Activated CD8-positive, alpha-beta T cell treated with anti-CD3 and anti-CD28 coated beads for 36 hours (primary cell): Measurements from ENCODE around the gene ARPC1A. TPM values are rescaled to one million over a fixed set of nuclear protein-coding genes. Genes with fewer than 3 reads are reported as not detected.
A peak's percentile ranks its signal among the peaks of the same experiment; 100 is the strongest.

Source experiments
- ATAC-seq: fragments of 200-7000 bp; cut with Tn5 transposase; one replicate; pipeline ENCODE4 v1.10.0; 2021; ENCODE audit warnings: mild to moderate bottlenecking, moderate library complexity
- CTCF ChIA-PET: fragments of 350-600 bp; sonication (Branson Sonifier 250); formaldehyde crosslinking; loops from one replicate; lab custom pipeline; 2021; ENCODE audit warnings: antibody characterized with exemption; lab: Charles Lee
- POLR2A ChIA-PET: fragments of 350-600 bp; sonication (Branson Sonifier 250); formaldehyde crosslinking; loops from one replicate; lab custom pipeline; 2021; ENCODE audit warnings: antibody characterized with exemption; lab: Charles Lee
- DNase-seq: peaks from one replicate; pipeline ENCODE4 v3.0.0-alpha.2; 2020
- H3K27ac Mint-ChIP-seq: one replicate; pipeline ENCODE4 v1.8.0; 2021; ENCODE audit warnings: mild to moderate bottlenecking, mixed read lengths
- H3K27me3 Mint-ChIP-seq: one replicate; pipeline ENCODE4 v1.8.0; 2021; ENCODE audit warnings: mixed read lengths
- H3K36me3 Mint-ChIP-seq: one replicate; pipeline ENCODE4 v1.8.0; 2021; ENCODE audit warnings: low read depth, mixed read lengths
- H3K4me1 Mint-ChIP-seq: one replicate; pipeline ENCODE4 v1.8.0; 2021; ENCODE audit warnings: low read depth, mixed read lengths
- H3K4me3 Mint-ChIP-seq: one replicate; pipeline ENCODE4 v1.8.0; 2021; ENCODE audit warnings: mild to moderate bottlenecking, moderate library complexity, mixed read lengths
- H3K9me3 Mint-ChIP-seq: one replicate; pipeline ENCODE4 v1.8.0; 2021; ENCODE audit warnings: mixed read lengths
- intact Hi-C: fragments of 100-400 bp; cut with micrococcal nuclease; formaldehyde crosslinking; loops from one replicate; pipeline ENCODE4 v1.10.0; 2022
- total RNA-seq, 2 experiments: library from RNA; stranded (reverse); gene quantifications; one replicate each; pipeline ENCODE4 v1.2.3, GENCODE V29; 2021
- TF ChIP-seq, protein P1 (sequence below): fragments of 200-600 bp; IDR thresholded peaks from one replicate; pipeline ENCODE4 v1.8.0; 2022; ENCODE audit warnings: antibody characterized with exemption, mild to moderate bottlenecking

The ARPC1A gene
- total RNA-seq, 2 experiments from 2014 or later: 45.4 to 45.8 TPM

DNA sequence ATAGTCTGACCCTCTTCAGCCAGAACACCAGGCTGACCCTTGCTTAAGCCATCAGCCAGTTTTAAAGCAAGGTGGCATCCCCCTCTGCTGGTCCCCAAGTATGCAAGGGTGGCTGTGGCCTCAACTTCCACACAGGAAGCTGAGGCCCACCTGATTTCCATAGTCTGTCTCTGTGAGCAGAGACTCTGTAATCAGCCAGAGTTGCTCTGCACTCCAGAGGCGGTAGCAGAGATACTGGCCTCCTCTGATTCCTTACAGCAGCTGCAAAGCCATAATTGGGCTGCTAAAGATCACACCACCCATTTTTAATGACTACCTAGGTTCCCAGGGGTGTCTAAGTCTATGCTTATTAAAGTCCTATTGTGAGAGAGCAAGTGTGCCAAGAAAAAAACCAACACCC lies 80.9 kb downstream of the ARPC1A start:
- Mint-ChIP-seq H3K9me3 (no peaks in the 10 kb centered on the region), H3K27ac (peak overlapping the region; percentile 97), H3K4me3 (peak overlapping the region; percentile 90), H3K4me1 (peaks cover 41% of the 10 kb centered on the region), H3K27me3 (no peaks in the 10 kb centered on the region), H3K36me3 (peaks cover 37% of the 10 kb centered on the region)
- TF ChIP-seq, protein P1, sequence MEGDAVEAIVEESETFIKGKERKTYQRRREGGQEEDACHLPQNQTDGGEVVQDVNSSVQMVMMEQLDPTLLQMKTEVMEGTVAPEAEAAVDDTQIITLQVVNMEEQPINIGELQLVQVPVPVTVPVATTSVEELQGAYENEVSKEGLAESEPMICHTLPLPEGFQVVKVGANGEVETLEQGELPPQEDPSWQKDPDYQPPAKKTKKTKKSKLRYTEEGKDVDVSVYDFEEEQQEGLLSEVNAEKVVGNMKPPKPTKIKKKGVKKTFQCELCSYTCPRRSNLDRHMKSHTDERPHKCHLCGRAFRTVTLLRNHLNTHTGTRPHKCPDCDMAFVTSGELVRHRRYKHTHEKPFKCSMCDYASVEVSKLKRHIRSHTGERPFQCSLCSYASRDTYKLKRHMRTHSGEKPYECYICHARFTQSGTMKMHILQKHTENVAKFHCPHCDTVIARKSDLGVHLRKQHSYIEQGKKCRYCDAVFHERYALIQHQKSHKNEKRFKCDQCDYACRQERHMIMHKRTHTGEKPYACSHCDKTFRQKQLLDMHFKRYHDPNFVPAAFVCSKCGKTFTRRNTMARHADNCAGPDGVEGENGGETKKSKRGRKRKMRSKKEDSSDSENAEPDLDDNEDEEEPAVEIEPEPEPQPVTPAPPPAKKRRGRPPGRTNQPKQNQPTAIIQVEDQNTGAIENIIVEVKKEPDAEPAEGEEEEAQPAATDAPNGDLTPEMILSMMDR: no peak
- POLR2A ChIA-PET: interaction anchor here (1.0 to 5.6 kb wide), 8 partner anchors 8 to 32 kb away, joined by 3 to 58 read pairs (median 18); partner anchors contain the start of genes ARPC1B, CPSF4 and PTCD1
- ATAC-seq (no peak), DNase-seq (peak; percentile 32)
- intact Hi-C loops: no loop called here
- CTCF ChIA-PET: interaction anchor here (0.8 to 1.2 kb wide), 2 partner anchors 23 to 41 kb away, joined by 3 to 5 read pairs; no protein-coding TSS in a partner anchor

DNA sequence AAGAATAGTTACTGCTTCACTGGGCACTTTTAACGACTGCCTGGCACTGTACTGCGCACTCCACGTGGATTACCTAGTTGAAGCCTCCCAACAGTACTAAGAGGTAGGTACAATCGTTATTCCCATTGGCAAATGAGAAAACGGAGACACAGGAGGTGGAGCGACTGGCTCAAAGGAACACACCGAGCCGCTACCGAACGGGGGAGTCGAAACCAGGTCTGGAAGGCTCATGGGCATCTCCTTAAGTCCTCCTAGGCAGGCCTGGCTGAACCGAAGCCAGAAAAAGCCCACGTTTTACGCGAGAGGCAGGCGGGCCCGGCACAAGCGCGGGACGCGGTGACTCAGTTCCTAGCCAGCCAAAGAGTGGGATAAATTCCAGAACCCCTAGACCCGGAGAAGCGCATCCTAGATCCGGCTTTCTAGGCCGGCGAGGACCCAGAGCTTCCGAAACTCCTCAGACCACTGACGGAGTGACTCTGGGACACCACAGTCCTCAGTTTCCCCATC lies 82.2 kb downstream of the ARPC1A start:
- Mint-ChIP-seq H3K4me3 (peak overlapping the region; percentile 90), H3K27ac (peak overlapping the region; percentile 97), H3K9me3 (no peaks in the 10 kb centered on the region), H3K27me3 (no peaks in the 10 kb centered on the region), H3K36me3 (peaks cover 43% of the 10 kb centered on the region), H3K4me1 (peaks cover 41% of the 10 kb centered on the region)
- POLR2A ChIA-PET: interaction anchor here (1.0 to 5.6 kb wide), 16 partner anchors 10 to 82 kb away, joined by 3 to 58 read pairs (median 7); partner anchors contain the start of genes ARPC1A, ARPC1B, ATP5MF and CPSF4
- intact Hi-C loops: no loop called here
- CTCF ChIA-PET: interaction anchor here (0.8 to 2.3 kb wide), 6 partner anchors 8 to 42 kb away, joined by 3 to 6 read pairs (median 4); no protein-coding TSS in a partner anchor
- ATAC-seq: peak; percentile 10
- TF ChIP-seq, protein P1: no peak
- DNase-seq: peak; percentile 44

DNA sequence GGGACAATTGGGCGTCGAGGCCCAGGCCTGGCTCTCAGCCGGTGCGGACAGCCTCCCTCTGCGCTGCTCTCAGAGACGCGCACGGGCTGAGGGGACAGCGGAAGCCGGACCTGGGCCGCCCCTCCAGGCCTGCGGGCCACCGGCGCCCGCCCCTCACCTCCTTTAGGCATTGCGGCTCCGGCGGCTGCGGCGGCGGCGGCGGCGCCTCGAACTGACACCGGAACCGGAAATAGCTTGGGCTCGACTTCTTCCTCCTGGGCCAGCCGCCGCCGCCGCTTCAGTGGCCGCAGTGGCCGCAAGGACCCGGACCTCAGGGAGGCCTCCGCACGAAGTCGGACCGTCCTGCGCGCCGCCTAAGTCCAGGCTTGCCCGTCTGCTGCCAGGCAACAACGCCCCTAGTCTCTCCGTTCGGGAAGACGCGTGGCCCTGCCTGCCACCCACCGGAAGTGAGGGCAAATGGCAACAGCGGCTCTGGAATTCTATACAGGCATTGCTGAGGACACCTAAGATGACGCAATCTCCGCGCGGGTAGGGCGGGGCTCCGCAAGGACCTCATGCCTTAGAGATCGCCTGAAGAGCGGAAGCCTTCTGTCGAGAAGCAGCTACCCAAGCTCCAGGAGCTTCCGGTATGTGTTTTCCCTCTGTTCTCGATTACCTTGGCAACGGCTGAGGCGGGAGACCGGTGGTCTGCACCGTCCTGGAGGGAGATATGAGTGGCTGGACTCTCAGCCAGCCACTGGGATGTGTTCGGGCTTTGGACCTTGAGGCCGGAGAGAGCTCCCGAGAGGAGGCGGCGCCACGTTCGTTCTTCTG lies 82.9 kb downstream of the ARPC1A start, which contains the start of the genes BUD31 and PDAP1:
Gene BUD31, plus strand, starts transcription at position 591 of the 813 bp plus-strand sequence. CDS start 2,124 bp downstream, outside the sequence.
Gene PDAP1, minus strand, starts transcription at position 219 of the 813 bp plus-strand sequence. Its CDS starts 49 bp downstream, at position 170.
- Mint-ChIP-seq H3K9me3 (no peaks in the 10 kb centered on the region), H3K4me1 (peaks cover 43% of the 10 kb centered on the region), H3K4me3 (peak within 1 kb of the TSS; percentile 90), H3K27ac (peak within 1 kb of the TSS; percentile 97), H3K27me3 (no peaks in the 10 kb centered on the region), H3K36me3 (peaks cover 42% of the 10 kb centered on the region)
- DNase-seq: peak; percentile 93
- intact Hi-C loops: no loop called here
- ChIA-PET POLR2A (interaction anchor here (0.7 to 5.6 kb wide), 26 partner anchors 9 to 578 kb away, joined by 3 to 58 read pairs (median 5); partner anchors contain the start of genes ARPC1B, ATP5MF, CPSF4 and PTCD1), CTCF (interaction anchor here (0.8 to 2.3 kb wide), 5 partner anchors 8 to 28 kb away, joined by 3 to 6 read pairs (median 3); no protein-coding TSS in a partner anchor)
- ATAC-seq: peak; percentile 90
- TF ChIP-seq, protein P1: no peak

DNA sequence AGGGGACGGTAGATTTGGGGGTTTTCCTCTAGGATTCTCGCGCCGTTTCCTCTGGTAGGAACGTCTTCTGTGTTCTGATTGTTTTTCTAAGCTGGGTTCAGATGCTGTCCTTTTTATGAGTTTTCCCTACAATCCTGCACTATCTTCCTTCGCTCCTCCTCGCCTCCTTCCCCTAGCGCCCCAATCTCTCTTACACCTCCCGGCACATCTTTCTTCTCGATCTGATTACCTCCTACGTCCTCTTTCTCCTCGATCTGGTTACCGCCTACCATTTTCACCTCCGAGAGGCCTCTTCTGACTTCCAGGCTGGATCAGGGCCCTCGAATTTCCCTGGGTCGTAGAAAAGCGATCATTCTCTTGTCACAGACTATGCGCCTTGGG lies 83.5 kb downstream of the ARPC1A start:
- H3K4me1 Mint-ChIP-seq: peaks cover 38% of the 10 kb centered on the region
- H3K36me3 Mint-ChIP-seq: peaks cover 37% of the 10 kb centered on the region
- H3K4me3 Mint-ChIP-seq: peak overlapping the region; percentile 90
- H3K27me3 Mint-ChIP-seq: no peaks in the 10 kb centered on the region
- intact Hi-C loops: no loop called here
- ATAC-seq (peak; percentile 7), DNase-seq (no peak)
- H3K27ac Mint-ChIP-seq: peak overlapping the region; percentile 97
- ChIA-PET POLR2A (interaction anchor here (0.7 to 5.6 kb wide), 19 partner anchors 9 to 577 kb away, joined by 3 to 58 read pairs (median 5); partner anchors contain the start of genes ARPC1B, ATP5MF, CPSF4 and PTCD1), CTCF (interaction anchor here (1.0 to 2.3 kb wide), 4 partner anchors 11 to 29 kb away, joined by 3 to 6 read pairs (median 4); no protein-coding TSS in a partner anchor)
- TF ChIP-seq, protein P1: no peak
- H3K9me3 Mint-ChIP-seq: no peaks in the 10 kb centered on the region
